ENCODE data around the gene CAT.

GRCh38 chr11:34499719-34500500, 61.2 kb downstream of the CAT start:
- TF ChIP-seq CTCF (IDR thresholded peaks at IDR 0.05 in 8 of 11, conservative IDR thresholded peaks at IDR 0.05 in 3 of 11) (no peak), POLR2AphosphoS5 (IDR thresholded peaks at IDR 0.05) (no peak), POLR2A (IDR thresholded peaks at IDR 0.05) (no peak)
